ENCODE results near the gene SYNDIG1.

SYNDIG1 gene

GRCh38 chr20:24702501-24703283 is 233.3 kb downstream of the SYNDIG1 start:
- no peak for DNase-seq (ENCODE audit: extremely low read depth in 1 of 2, low read depth in 1 of 2)

- no peak for DNase-seq (ENCODE audit: extremely low read depth in 1 of 2, low read depth in 1 of 2)
These were observed 233.8 kb downstream of the SYNDIG1 start for GRCh38 chr20:24703284-24703610.

- no peak for DNase-seq (ENCODE audit: extremely low read depth in 1 of 2, low read depth in 1 of 2)
These were observed 235.5 kb downstream of the SYNDIG1 start for GRCh38 chr20:24704899-24705298.

- DNase-seq (ENCODE audit: extremely low read depth in 1 of 2, low read depth in 1 of 2): no peak
These were observed 236.1 kb downstream of the SYNDIG1 start for GRCh38 chr20:24705486-24705885.

- no peak for DNase-seq (ENCODE audit: extremely low read depth in 1 of 2, low read depth in 1 of 2)
These were observed 239.2 kb downstream of the SYNDIG1 start for GRCh38 chr20:24708411-24709295.
